ENCODE data around the gene CDCP1.
A peak's percentile ranks its signal among the peaks of the same experiment; 100 is the strongest.
"Not testable (repeated sequence)": the region's sequence is repeated elsewhere in the genome, so short reads cannot be mapped to it uniquely, and the experiment has no call there.

The CDCP1 gene

DNA sequence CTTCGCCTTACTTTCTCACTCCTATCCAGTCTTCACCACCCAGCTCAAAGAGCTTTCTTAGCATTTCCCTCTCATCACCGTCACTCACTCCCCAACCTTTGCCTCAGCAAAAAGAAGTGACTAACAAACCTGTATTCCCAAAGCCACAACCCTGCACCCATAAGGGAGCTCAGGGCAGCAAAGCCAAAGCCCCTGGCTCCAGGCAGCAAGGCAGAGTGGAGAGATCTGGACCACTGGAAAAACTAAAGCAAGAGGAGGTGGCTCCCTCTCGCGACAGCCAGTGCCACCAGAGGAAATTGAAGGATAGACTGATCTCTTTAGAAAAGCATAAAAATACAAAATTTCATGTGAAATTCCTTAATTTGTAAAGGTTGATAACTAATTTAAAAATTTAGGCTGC is 25.1 kb upstream of the CDCP1 start:
- no peak for DNase-seq

- no peak for DNase-seq
These were observed 23.9 kb upstream of the CDCP1 start for GRCh38 chr3:45170096-45170495.

DNA sequence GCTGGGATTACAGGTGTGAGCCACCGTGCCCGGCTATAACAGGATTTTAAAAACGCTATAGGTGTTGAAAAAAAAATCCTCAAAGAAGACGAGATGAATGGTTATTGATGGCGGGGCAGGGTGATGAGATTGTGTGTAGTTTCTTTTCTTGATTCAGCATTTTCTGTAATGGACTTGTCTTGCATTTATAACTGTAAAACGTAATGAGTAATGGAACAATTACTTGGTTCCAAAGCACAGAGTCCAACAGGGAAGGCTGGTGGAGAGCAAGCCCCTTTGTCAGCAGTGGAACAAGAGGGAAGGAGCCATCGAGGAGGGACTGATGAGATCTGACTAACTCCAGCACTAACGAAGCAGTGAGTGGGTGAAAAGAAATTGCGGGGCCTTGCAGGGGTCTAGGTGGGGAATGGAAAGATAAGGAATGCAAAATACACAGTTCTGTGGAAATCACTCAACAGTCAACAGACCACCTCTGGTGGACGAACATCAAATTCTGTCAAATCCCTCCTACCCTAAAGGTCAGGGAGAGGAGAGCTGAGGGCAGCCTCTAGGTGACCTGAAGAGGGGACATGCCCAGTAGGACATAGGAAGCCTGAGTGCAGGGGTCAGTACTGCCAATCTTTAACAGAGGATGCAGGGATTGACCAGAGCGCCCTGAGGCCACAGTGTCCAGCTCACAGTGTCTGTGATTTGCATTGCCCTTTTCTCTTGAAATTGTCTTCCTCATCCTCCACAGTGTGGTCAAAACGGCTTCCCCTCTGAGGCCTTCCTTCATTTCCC is 23.1 kb upstream of the CDCP1 start:
- DNase-seq: no peak

DNA sequence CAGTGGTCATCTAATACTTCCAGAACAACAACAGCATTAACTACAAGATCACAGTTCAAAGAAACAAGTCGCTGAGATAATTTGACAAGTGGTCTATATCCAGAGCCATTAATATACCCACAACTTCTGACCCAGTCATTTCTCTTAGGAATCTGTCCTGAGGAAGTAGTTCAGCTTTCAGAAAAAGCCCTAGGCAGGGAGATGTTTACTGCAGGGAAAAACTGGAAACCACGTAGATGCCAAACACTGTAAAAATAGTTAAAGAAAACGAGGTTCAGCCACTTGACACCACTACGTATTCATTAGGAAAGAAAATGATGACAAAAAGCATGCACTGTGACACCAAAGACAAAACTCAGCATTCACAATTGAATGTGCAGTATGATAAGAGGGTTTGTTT is 22.3 kb upstream of the CDCP1 start:
- DNase-seq: no peak

DNA sequence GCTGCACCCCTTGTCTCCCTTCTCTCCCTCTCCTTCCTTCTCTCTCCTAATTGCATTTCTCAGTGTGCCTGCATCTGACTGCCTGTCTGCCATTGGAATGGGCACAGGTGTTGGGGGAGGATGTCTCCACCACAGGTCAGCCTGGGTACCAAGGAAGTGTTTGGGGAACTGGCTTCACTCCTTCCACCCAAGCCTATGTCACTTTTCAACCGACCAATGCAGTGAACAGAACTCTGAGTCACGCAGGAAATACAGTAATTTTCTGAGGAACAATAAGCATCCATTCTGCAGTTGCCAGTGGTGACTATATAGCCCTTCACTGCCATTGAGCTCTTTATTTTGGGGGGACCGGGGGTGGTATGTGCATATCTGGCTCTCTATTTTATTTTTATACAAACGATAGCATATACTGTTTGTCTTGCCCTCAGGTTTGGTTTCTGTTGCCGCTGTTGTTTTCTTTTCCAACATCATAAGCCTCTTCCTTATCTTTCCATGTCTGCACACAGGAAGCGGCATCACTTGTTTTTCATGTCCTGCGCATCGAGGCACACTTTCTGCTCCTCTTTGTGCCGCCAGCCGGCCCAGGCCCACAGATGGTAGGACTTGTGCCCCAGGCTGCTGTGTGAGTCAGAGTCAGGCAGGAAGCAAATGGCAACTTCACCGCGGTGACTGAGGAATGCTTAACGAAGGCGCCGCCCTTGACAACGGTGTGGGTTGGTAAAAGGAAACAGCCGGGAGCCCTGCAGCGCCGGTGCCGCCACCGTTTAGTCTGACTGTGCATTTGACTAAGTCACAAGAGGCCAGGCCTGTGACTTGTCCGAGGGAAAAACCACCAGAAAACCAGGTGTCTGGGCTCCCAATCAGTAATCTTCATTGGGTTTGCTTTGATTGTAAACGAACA is 21.1 kb upstream of the CDCP1 start:
- peak; percentile 91 for DNase-seq

DNA sequence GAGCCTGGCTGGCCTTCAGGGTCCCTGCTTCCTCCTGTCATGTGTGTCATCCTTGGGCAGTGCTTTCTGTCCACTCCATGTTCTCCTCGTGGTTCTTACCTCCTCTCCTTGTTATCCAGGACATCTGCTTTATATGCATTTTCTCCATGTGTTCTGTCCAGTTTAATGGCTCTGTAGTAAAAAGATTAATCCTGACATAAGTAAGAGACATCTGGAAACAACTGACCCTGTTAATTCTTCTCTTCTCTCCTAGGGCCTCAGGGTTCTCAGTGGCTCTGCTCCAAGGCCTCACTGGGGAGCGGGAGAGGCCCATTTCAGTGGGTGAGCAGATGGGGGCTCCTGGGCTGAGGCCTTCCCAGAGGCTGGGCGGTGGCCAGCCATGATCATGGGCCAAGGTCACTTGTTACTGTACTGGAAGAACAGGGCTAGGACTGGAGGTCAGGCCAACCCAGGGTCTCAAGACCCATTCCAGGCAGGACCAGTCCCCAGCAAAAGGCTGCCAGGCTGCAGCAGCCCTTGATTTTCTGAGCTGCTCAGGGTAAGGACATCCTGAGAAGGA is 20.2 kb upstream of the CDCP1 start:
- DNase-seq: no peak

GRCh38 chr3:45165497-45166283 is 19.5 kb upstream of the CDCP1 start:
- no peak for DNase-seq

GRCh38 chr3:45164056-45164455 is 17.9 kb upstream of the CDCP1 start:
- no peak for DNase-seq

DNA sequence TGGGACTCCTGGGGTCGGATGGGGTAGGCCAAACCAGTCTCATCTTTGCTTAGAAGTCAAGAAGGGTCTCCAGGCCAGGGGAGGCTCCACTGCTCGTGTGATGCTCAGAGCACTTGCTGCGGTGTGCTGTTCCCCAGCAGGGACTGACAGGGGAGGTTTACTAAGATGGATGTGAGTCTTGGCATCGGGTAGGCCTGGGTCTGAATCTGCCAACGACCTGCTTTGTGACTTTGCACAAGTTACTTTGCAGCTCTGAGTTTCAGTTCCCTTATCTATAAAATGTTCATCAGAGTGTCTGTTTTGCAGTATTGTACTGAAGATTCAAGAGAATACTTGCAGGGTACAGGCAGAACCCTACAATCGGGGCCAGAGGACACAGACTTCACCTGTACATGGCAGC is 17.3 kb upstream of the CDCP1 start:
- DNase-seq: no peak

DNA sequence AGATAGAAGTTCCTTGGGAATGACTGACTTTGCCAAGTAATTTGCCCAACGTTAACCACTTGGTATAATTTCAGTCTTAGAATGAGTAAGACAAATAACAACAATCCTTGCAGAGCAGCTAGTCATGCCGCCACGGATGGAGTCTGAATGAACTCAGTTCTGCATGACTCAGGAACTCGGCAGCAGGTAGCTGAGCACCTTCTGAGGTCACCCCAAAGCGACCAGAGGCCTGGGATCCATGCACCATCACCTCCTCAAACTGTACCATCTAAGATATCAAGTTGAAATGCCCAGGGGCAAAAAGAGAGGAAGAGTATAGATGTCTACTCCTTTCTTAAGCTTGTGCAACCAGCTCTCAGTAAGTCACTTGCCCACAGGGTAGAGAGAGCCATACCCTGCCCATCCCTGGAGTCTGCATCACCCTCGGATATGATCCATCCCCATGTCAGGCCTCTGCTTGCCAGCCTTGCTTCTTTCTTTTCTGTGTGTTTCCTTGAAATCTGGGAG is 8.5 kb upstream of the CDCP1 start:
- DNase-seq: no peak

DNA sequence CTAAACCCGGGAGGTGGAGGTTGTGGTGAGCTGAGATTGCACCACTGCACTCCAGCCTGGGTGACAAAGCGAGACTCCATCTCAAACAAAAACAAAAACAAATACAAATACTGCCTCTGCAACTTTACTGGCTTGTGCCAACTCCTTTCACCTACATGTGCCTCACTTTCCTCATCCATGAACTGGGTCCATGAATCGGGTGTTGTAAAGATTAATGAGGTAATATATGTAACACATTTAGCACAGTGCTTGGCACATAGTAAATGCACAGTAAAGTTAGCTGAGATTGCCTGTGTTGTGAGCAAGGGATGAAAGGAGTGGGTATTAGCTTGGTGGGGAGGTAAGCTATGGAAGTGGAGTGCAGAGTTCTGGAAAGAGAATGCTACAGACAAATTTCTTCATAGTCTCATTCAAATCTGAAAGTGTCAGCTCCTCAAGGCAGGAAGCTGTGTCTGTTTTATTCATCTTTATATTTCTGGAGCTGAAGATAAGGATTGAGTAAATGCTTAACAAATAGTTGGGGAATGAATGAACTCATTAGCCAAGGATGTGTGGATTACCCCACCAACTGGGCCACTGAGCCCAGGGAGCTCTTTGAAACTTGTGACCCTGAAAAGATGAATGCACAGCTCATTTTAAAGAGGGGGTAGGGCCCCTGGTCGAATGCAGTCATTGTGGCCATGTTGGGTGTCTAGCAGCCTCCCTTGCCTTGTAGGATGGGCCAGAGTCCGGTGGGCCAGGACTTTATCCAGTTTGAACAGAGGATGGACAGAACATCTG is 7.7 kb upstream of the CDCP1 start:
- DNase-seq: no peak

DNA sequence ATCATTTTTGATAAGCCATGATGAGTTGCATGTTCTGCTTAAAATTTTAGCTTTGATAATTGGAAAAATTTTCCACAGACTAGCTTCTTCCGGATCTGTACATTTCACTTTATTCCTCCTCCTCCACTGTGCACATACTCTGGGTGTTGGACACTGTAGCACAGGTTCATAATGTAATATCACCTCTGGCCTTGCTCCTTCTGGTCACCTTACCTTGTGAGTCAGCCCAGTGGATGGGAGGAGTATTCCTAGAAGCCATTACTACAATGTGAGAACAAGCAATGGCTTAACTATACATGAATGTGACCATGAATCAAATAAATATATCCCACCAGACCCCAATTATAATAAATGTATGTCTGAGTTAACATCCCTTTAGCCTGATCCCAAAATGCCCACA is 6.1 kb upstream of the CDCP1 start:
- DNase-seq: no peak

- no peak for DNase-seq
These were observed 4.9 kb upstream of the CDCP1 start for GRCh38 chr3:45151100-45151499.

- DNase-seq: no peak
These were observed 2.7 kb upstream of the CDCP1 start for GRCh38 chr3:45148921-45149320.

GRCh38 chr3:45145223-45145622 is 955 bp downstream of the CDCP1 start:
- peak; percentile 15 for DNase-seq

DNA sequence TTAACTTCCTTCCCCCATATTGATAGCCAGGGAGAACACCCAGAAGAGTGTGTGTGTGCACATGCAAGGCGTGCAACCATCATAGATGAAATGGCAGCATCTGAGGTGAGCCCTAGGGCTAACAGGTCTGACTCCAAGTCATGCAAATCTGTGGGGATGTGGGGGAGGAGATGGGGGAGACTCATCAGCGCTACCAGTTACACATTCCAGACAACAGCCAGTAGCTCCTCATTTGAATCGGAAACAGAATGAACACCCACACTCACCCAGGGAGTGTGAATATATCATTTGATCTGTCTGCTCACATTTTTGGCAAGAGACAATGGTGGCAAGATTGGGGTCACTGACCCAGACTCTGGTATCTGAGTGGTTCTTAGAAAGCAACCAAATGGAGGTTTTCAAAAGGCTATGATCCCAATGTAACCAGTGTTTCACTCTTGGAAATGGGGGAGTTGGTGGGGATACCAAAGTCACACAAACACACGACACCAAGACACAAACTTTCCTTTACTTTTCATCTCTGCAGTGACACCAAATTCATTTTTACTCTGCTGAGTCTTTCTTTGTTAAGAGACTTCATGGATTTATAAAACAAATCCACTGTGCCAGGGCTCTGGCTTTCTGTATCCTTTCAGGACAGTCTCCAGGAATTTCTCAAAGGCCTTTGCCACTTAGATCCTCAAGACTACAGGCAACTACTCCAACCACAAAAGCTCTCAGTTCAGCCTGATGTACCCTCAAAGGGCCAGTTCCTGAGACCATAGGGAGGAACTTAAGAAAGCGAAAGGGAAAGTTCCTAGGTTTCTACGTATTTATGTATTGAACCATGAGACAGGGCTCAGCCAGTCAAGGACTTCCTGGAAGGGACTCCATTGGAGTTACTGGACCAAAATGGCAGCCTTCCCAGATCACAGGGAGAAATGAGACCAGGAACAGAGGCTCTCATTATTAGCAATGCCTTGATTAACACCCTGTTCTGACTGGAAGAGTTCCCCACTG is 2.2 kb downstream of the CDCP1 start:
- no peak for DNase-seq

DNA sequence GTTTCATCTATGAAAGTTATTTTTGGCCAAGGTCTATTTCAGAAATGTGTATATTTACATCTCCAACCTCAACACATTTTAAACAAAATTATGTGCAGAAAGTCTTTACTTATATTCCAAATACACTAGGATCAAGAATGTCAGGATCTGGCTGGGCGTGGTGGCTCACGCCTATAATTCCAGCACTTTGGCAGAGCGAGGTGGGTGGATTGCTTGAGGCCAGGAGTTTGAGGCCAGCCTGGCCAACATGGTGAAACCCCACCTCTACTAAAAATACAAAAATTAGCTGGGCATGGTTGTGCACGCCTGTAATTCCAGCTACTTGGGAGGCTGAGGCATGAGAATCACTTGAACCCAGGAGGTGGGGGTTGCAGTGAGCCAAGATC is 5.4 kb downstream of the CDCP1 start:
- DNase-seq: not testable (repeated sequence)

DNA sequence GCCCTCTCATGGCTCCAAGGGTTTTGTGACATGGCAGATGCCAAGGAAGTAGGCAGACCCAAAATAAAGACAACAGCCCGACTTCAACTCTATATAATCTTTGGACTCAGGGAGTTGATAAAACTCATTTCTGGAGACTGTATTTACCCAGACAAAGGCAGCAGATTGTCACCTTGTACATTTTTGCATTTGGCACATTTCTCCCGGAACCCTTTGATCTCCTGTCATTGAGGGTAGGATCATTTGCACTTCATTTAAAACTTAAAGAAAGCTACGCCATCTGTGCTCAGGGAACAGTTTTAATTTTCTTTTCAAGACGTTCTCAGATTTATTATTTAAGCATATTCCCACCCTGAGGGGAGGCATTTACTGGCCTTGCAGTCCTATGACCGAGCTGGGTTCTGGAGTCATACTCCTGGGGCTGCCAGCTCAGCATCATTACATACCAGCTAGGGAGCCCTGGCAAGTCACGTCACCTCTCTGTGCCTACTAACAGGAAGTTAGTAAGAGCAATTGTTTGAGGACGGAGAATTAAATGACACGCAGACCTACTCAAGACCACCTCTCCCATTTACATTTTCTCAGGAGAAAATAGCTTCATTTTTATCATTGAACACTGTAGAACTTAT is 5.9 kb downstream of the CDCP1 start:
- DNase-seq: no peak

DNA sequence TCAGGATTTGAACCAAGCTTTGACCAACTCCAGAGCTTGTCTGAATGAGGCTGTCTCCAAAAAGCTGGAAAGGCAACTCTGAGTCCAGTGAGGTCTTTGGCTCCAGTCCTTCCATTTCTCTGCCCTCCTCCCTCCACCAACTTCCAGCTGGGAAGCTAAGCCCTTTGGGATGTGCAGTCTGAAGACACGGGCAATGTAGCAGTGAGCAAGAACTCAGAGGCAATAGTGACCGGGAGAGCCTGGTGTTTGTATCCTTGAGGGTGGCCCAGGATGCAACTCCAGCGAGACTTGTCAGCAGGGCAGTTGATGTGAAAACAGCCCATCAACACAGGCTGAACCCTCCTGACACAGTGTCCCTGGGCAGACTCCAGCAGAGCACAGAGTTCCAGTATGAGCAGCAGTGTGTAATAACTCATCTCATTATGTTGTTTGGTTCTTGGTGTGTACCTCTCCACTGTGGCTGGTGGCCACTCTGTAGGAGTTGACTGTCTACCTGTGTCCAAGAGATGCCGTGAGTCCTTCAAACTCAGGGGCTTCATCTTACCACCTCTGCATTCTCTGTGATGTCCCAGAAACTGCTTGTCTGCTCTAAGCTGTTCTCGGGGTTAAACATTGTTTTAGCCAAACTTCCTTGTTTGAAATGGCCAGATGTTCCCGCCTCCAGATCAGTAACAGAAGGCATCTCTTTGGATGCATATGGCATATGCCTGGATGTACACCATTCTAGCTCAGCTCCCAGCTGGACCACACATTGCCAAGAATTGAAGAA is 6.6 kb downstream of the CDCP1 start:
- no peak for DNase-seq

All from DMS53 (cell line).